Epithelial cell of esophagus (primary cell): ENCODE results near the gene CBLN1.
A peak's percentile ranks its signal among the peaks of the same experiment; 100 is the strongest.

Experiments
- DNase-seq: peaks from one replicate; pipeline ENCODE4 v3.0.0; 2010; ENCODE audit warnings: low read depth
- H3K4me3 ChIP-seq: 2 replicates; pipeline ENCODE4 v1.5.1; 2011; ENCODE audit warnings: mild to moderate bottlenecking, low read length, control low read depth
- CTCF ChIP-seq: IDR thresholded peaks from 2 replicates; pipeline ENCODE4 v1.5.1; 2011; ENCODE audit warnings: low read depth, mild to moderate bottlenecking, low read length, control low read depth, inconsistent platforms; ENCODE audit not compliant: insufficient read depth; ENCODE audit errors: missing control alignments

The CBLN1 gene

GRCh38 chr16:49281480-49281842 lies at the start of gene CBLN1:
TSS of gene CBLN1 (minus strand) at chr16:49281838. CDS start at chr16:49281465, 373 bp downstream.
- no peak for DNase-seq
- no peak for TF ChIP-seq CTCF
- peak within 1 kb of the TSS; percentile 29 for H3K4me3 ChIP-seq

- TF ChIP-seq CTCF: no peak
- H3K4me3 ChIP-seq: no peak overlapping the region
- no peak for DNase-seq
Measured at GRCh38 chr16:49330562-49331201, 49.0 kb upstream of the CBLN1 start.

- no peak overlapping the region for H3K4me3 ChIP-seq
- TF ChIP-seq CTCF: no peak
- no peak for DNase-seq
Measured at GRCh38 chr16:49328325-49328724, 46.7 kb upstream of the CBLN1 start.

- TF ChIP-seq CTCF: no peak
- DNase-seq: no peak
- H3K4me3 ChIP-seq: no peak overlapping the region
Measured at GRCh38 chr16:49327466-49327865, 45.8 kb upstream of the CBLN1 start.

- H3K4me3 ChIP-seq: no peak overlapping the region
- TF ChIP-seq CTCF: no peak
- DNase-seq: no peak
Measured at GRCh38 chr16:49324703-49325102, 43.1 kb upstream of the CBLN1 start.

GRCh38 chr16:49315602-49316001 lies 34.0 kb upstream of the CBLN1 start:
- DNase-seq: no peak
- no peak overlapping the region for H3K4me3 ChIP-seq
- no peak for TF ChIP-seq CTCF

GRCh38 chr16:49312389-49312985 lies 30.8 kb upstream of the CBLN1 start:
- no peak for DNase-seq
- no peak for TF ChIP-seq CTCF
- no peak overlapping the region for H3K4me3 ChIP-seq
